Tibial artery (tissue), 4 donors: ENCODE results near the gene ARRB1.
"Not testable (repeated sequence)": the region's sequence is repeated elsewhere in the genome, so short reads cannot be mapped to it uniquely, and the experiment has no call there.

ENCODE experiments used
- DNase-seq, 2 donors: peaks; one replicate each; pipeline ENCODE4 v3.0.0-alpha.2; 2019
- H3K27ac ChIP-seq, 2 donors: fragments of 200-600 bp; sonication (generic) in 1 of 2; 1 replicate in 1 of 2; 2 replicates in 1 of 2; pipeline ENCODE4 v1.5.1; 2018 to 2019; ENCODE audit warnings: mild to moderate bottlenecking in 1 of 2
- H3K27me3 ChIP-seq, 2 donors: fragments of 200-600 bp; sonication (generic) in 1 of 2; one replicate each; pipeline versions ENCODE4 v1.5.1 to v1.6.0; 2016 to 2019
- H3K36me3 ChIP-seq, 3 donors: fragments of 200-600 bp; sonication (generic) in 2 of 3; one replicate each; pipeline ENCODE4 v1.5.1; 2016 to 2019; ENCODE audit warnings: mild to moderate bottlenecking in 2 of 3
- H3K4me1 ChIP-seq, 4 donors: fragments of 200-600 bp; sonication (generic) in 2 of 4; 1 replicate in 3 of 4; 2 replicates in 1 of 4; pipeline ENCODE4 v1.5.1; 2016 to 2019
- H3K4me3 ChIP-seq, 2 donors: fragments of 200-600 bp; sonication (generic) in 1 of 2; 1 replicate in 1 of 2; 2 replicates in 1 of 2; pipeline ENCODE4 v1.5.1; 2018 to 2019; ENCODE audit warnings: mild to moderate bottlenecking in 2 of 2
- H3K9me3 ChIP-seq, 3 donors: fragments of 200-600 bp; sonication (generic) in 1 of 3; one replicate each; pipeline ENCODE4 v1.5.1; 2016 to 2019
- intact Hi-C: fragments of 100-400 bp; cut with DNase I; formaldehyde crosslinking; loops from one replicate; pipeline ENCODE4 v1.15.0; 2023; ENCODE audit warnings: low total_unique reads
- TF ChIP-seq, protein P1 (sequence below), 2 experiments: fragments of 200-600 bp in 1 of 2; fragments of 450-650 bp in 1 of 2; IDR thresholded peaks; one replicate each; pipeline ENCODE4 v1.5.1; 2017 to 2019; ENCODE audit warnings: antibody characterized with exemption in 2 of 2, mild to moderate bottlenecking in 1 of 2, moderate library complexity in 1 of 2

The ARRB1 gene

DNA sequence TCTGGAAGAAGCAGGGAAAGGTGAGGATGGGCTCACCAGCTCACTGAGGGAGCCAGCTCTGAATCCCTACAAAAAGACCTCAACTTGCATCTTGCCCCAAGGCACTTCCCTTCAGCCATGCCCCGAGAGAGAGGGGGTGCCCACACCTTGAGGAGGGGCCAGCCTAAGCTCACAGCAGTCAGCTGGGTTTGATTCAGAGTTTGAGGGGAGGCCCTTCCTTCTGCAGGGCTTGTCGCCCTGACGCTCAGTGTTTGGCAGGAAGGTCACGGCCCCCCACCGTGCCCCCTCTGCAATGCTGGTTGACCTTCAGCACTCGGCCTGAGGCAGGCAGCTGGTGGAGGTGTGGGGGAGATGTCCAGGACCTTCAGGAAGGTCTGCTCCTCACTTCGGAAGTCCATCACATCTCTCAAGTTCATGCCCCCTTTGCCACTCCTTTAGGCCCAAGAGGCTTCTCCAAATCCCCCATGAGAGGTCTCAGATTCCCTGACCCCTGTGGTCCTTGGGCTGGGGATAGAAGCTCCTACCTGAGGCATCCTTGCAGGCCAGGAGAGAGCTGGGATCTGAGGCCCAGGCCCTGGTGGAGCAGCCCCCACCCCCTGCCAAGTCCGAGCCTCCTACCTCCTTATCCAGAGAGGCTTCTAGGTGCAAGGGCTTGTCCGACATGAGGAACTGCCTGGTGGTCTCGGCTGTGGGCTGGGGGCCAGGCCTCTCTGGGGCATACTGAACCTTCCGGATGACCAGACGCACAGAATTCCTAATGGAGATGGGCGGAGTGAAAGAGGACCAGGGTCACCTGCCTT, 73.3 kb downstream of the ARRB1 start:
- H3K36me3 ChIP-seq = peaks cover 0 to 71% (median 44%) of the 10 kb centered on the region in 3 donors

DNA sequence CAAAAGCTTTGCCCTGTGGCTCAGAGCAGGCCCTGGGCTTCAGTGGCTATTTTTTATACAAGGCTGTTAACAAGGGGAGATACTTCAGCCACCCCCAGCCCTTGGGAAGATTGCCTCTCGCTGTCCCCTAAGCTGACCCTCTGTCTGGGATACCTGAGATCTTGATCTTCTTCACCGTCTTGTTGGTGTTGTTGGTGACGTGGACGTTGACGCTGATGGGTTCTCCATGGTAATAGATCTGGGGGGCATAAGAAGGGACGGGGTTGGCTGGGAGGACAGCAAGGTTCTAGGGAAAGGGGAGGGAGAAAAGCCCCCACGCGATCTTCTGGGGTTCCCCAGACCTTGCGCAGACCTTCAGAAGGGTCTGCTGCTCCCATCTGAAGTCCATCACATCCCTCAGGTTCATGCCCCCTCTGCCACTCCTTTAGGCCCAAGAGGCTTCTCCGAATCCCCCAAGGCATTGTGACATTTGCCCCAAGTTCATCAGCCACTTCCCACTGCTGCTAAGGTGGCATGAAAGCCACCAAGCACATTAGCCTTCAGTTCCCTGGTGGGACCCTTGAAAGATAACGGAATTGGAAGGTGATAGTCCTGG, 74.2 kb downstream of the ARRB1 start:
- TF ChIP-seq, protein P1, sequence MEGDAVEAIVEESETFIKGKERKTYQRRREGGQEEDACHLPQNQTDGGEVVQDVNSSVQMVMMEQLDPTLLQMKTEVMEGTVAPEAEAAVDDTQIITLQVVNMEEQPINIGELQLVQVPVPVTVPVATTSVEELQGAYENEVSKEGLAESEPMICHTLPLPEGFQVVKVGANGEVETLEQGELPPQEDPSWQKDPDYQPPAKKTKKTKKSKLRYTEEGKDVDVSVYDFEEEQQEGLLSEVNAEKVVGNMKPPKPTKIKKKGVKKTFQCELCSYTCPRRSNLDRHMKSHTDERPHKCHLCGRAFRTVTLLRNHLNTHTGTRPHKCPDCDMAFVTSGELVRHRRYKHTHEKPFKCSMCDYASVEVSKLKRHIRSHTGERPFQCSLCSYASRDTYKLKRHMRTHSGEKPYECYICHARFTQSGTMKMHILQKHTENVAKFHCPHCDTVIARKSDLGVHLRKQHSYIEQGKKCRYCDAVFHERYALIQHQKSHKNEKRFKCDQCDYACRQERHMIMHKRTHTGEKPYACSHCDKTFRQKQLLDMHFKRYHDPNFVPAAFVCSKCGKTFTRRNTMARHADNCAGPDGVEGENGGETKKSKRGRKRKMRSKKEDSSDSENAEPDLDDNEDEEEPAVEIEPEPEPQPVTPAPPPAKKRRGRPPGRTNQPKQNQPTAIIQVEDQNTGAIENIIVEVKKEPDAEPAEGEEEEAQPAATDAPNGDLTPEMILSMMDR (IDR thresholded peaks at IDR 0.05) = no peak
- no peak overlapping the region for H3K27ac ChIP-seq
- peaks cover 0 to 71% (median 39%) of the 10 kb centered on the region in 3 donors for H3K36me3 ChIP-seq
- no peaks in the 10 kb centered on the region for H3K27me3 ChIP-seq
- intact Hi-C loops = no loop called here
- peaks cover 0 to 4% (median 0%) of the 10 kb centered on the region in 4 donors for H3K4me1 ChIP-seq
- no peaks in the 10 kb centered on the region for H3K9me3 ChIP-seq
- H3K4me3 ChIP-seq = no peak overlapping the region
- DNase-seq = peak; percentile 13 to 31

More for the DNA sequence above, 73.3 kb downstream of the ARRB1 start:
- Histone ChIP-seq H3K4me3 (no peak overlapping the region), H3K27ac (no peak overlapping the region), H3K9me3 (no peaks in the 10 kb centered on the region), H3K4me1 (peaks cover 0 to 4% (median 0%) of the 10 kb centered on the region in 4 donors), H3K27me3 (no peaks in the 10 kb centered on the region)
- TF ChIP-seq, protein P1 (IDR thresholded peaks at IDR 0.05) = no peak
- DNase-seq = peak; percentile 17 to 60
- intact Hi-C loops = no loop called here

DNA sequence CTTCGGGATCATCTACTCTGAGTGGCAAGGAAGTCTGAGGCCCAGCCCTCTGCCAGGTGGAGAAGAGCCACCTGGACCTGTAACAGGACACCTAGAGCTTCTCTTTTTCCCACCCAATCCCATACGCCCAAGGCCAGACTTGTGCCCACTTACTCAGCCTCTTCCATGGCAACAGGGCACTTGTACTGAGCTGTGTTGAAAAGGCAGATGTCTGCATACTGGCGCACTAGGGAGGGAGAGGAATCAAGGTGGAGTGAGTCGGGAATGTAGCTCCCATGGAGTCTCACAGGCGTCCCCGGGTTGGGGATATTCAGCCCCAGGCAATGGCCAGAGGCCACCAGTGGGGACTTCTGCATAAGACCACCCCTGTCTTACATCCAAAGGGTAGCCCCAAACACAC, 74.8 kb downstream of the ARRB1 start:
- intact Hi-C loops = no loop called here
- Histone ChIP-seq H3K27me3 (no peaks in the 10 kb centered on the region), H3K27ac (no peak overlapping the region), H3K4me3 (no peak overlapping the region), H3K36me3 (peaks cover 0 to 68% (median 36%) of the 10 kb centered on the region in 3 donors), H3K4me1 (peaks cover 0 to 4% (median 0%) of the 10 kb centered on the region in 4 donors), H3K9me3 (no peaks in the 10 kb centered on the region)
- peak in 1 of 2 donors; percentile 9 for DNase-seq
- TF ChIP-seq, protein P1 (IDR thresholded peaks at IDR 0.05) = no peak

DNA sequence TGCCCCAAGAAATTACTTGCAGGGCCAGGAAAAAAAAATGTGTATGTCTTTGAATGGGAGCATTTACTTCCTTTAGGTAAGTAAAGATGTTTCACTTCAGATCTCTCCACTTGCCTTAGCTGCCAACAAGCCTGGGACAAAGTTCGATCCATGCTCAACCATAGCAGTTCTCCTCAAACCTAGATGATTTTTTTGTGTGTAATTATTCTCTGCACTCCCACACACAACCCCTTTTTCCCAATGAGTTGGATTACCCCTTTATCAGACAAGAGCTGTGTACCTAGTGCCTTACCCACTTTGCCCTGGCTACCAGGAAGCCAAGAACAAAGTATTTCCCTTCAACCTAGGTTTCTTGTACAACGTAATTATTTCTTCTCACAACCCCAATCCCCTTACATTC, 75.3 kb downstream of the ARRB1 start:
- TF ChIP-seq, protein P1 (IDR thresholded peaks at IDR 0.05) = no peak
- Histone ChIP-seq H3K27me3 (no peaks in the 10 kb centered on the region), H3K9me3 (no peaks in the 10 kb centered on the region), H3K4me3 (no peak overlapping the region), H3K36me3 (peaks cover 0 to 63% (median 36%) of the 10 kb centered on the region in 3 donors), H3K27ac (no peak overlapping the region), H3K4me1 (peaks cover 0 to 4% (median 0%) of the 10 kb centered on the region in 4 donors)
- DNase-seq = no peak
- intact Hi-C loops = no loop called here

DNA sequence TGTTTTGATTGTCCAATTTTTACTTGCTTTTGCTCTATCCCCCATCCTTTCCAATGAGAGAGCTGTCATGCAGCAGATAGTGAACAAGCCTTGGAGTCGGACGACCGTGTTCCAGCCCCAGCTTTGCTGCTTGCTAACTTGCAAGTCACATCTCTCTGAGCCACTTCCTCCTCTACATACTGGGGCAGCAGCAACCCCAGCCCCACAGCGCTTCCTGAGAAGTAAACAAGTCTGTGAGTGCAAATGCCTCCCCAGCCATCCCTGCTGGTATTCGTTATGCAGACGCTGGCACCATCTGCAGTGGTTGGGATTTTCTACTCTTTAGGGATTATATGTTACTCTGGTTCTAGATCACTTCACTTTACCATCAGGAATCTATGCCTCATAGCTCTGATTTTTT, 75.9 kb downstream of the ARRB1 start:
- H3K4me3 ChIP-seq = no peak overlapping the region
- TF ChIP-seq, protein P1 (IDR thresholded peaks at IDR 0.05) = no peak
- H3K27ac ChIP-seq = no peak overlapping the region
- peak; percentile 70 to 75 for DNase-seq
- intact Hi-C loops = no loop called here
- H3K4me1 ChIP-seq = peaks cover 0 to 4% (median 0%) of the 10 kb centered on the region in 4 donors
- H3K9me3 ChIP-seq = no peaks in the 10 kb centered on the region
- no peaks in the 10 kb centered on the region for H3K27me3 ChIP-seq
- H3K36me3 ChIP-seq = peaks cover 0 to 57% (median 36%) of the 10 kb centered on the region in 3 donors

DNA sequence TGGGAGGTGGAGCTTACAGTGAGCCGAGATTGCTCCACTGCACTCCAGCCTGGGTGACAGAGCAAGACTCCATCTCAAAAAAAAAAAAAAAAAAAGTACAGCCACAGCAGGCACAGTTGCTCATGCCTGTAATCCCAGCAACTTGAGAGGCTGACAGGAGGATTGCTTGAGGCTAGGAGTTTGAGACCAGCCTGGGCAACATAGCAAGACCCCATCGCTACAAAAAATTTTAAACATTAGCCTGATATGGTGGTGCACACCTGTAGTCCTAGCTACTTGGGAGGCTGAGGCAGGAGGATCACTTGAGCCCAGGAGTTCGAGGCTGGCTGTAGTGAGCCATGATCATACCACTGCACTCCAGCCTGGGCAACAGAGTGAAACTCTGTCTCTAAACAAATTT, 76.7 kb downstream of the ARRB1 start:
- H3K4me1 ChIP-seq, H3K27me3 ChIP-seq, H3K9me3 ChIP-seq, intact Hi-C loops, H3K27ac ChIP-seq, H3K4me3 ChIP-seq: not testable (repeated sequence)
- H3K36me3 ChIP-seq = peaks cover 0 to 55% (median 36%) of the 10 kb centered on the region in 3 donors
- DNase-seq = peak in 1 of 2 donors; percentile 8
